HL-60 (cell line): ENCODE results near the gene KSR2.

ENCODE experiments used
- DNase-seq, 2 experiments: peaks; one replicate each; pipeline ENCODE4 v3.0.0-alpha.2; 2010 to 2020; ENCODE audit warnings: low read depth in 1 of 2, low spot score in 1 of 2
- H3K27ac ChIP-seq: fragments of 250-450 bp; sonication (Bioruptor Pico); replicated peaks from 2 replicates; pipeline ENCODE4 v1.5.1; 2020; ENCODE audit warnings: mild to moderate bottlenecking, moderate library complexity
- H3K27me3 ChIP-seq: fragments of 250-450 bp; sonication (Bioruptor Pico); 2 replicates; pipeline ENCODE4 v1.5.1; 2021; ENCODE audit warnings: mild to moderate bottlenecking, moderate library complexity; ENCODE audit not compliant: insufficient read depth, poor library complexity, severe bottlenecking
- H3K4me3 ChIP-seq: replicated peaks from 2 replicates; pipeline ENCODE4 v1.5.1; 2011; ENCODE audit warnings: mild to moderate bottlenecking, control low read depth, low read length; ENCODE audit not compliant: insufficient read depth
- GABPA ChIP-seq: IDR thresholded peaks from 2 replicates; pipeline ENCODE4 v1.6.1; 2012; ENCODE audit warnings: low read depth
- POLR2AphosphoS5 ChIP-seq: IDR thresholded peaks from 2 replicates; pipeline ENCODE4 v1.6.1; 2012; ENCODE audit warnings: low read depth
- SPI1 ChIP-seq: IDR thresholded peaks from 2 replicates; pipeline ENCODE4 v1.6.1; 2012; ENCODE audit warnings: low read depth, mild to moderate bottlenecking, borderline replicate concordance
- TF ChIP-seq, protein P1 (sequence below): IDR thresholded peaks from 2 replicates; pipeline ENCODE4 v1.6.1; 2012; ENCODE audit warnings: low read depth; ENCODE audit not compliant: insufficient replicate concordance
- TF ChIP-seq, protein P2 (sequence below): IDR thresholded peaks from one replicate; pipeline ENCODE4 v1.5.1; 2011; ENCODE audit warnings: low read length, control low read depth, inconsistent platforms; ENCODE audit not compliant: insufficient read depth

The KSR2 gene

DNA sequence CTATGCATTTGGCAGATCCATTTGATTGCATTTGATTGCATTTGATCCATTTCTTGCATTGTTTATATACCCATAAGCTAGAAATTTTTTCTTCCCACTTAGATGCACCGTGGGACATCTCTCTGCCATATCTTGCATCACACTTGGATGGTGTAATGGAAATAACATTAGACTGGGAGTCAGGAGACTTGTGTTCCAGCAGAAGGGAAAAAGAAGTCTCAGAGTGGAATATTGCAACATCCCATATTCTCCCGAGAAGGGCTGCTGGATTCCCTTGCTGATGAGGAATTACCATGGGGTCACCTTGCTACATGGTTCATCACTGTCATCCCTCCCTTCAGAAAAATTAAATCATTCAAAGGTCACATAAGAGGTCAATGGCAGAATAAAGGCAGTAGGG, 78.1 kb downstream of the KSR2 start:
- Histone ChIP-seq H3K4me3 (no peak overlapping the region), H3K27me3 (no peaks in the 10 kb centered on the region), H3K27ac (no peak overlapping the region)
- DNase-seq, result no peak
- TF ChIP-seq, protein P1, sequence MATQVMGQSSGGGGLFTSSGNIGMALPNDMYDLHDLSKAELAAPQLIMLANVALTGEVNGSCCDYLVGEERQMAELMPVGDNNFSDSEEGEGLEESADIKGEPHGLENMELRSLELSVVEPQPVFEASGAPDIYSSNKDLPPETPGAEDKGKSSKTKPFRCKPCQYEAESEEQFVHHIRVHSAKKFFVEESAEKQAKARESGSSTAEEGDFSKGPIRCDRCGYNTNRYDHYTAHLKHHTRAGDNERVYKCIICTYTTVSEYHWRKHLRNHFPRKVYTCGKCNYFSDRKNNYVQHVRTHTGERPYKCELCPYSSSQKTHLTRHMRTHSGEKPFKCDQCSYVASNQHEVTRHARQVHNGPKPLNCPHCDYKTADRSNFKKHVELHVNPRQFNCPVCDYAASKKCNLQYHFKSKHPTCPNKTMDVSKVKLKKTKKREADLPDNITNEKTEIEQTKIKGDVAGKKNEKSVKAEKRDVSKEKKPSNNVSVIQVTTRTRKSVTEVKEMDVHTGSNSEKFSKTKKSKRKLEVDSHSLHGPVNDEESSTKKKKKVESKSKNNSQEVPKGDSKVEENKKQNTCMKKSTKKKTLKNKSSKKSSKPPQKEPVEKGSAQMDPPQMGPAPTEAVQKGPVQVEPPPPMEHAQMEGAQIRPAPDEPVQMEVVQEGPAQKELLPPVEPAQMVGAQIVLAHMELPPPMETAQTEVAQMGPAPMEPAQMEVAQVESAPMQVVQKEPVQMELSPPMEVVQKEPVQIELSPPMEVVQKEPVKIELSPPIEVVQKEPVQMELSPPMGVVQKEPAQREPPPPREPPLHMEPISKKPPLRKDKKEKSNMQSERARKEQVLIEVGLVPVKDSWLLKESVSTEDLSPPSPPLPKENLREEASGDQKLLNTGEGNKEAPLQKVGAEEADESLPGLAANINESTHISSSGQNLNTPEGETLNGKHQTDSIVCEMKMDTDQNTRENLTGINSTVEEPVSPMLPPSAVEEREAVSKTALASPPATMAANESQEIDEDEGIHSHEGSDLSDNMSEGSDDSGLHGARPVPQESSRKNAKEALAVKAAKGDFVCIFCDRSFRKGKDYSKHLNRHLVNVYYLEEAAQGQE, result no peak
- TF ChIP-seq SPI1, result no peak
- no peak for TF ChIP-seq GABPA
- TF ChIP-seq POLR2AphosphoS5, result no peak

DNA sequence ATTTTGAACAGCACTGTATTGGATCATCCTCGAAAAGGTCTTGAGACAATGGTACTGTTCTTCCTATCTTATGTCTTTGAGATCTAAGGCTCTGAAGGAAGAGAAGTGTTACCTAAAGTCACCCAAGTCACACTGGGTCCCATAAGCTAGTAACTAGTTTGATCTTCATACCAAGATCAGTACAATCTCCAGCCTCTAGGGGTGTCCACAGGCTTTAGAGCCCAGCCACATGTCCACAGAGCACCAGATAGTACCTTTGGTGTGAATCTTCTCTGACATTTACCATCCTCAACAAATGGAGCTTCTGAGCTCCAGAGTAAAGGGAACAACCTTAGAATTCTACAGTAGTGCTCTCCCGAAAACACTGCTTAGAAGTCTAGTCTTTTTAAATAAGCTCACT, 78.7 kb downstream of the KSR2 start:
- TF ChIP-seq POLR2AphosphoS5 (no peak), SPI1 (no peak), GABPA (no peak)
- TF ChIP-seq, protein P1, result no peak
- TF ChIP-seq, protein P2, sequence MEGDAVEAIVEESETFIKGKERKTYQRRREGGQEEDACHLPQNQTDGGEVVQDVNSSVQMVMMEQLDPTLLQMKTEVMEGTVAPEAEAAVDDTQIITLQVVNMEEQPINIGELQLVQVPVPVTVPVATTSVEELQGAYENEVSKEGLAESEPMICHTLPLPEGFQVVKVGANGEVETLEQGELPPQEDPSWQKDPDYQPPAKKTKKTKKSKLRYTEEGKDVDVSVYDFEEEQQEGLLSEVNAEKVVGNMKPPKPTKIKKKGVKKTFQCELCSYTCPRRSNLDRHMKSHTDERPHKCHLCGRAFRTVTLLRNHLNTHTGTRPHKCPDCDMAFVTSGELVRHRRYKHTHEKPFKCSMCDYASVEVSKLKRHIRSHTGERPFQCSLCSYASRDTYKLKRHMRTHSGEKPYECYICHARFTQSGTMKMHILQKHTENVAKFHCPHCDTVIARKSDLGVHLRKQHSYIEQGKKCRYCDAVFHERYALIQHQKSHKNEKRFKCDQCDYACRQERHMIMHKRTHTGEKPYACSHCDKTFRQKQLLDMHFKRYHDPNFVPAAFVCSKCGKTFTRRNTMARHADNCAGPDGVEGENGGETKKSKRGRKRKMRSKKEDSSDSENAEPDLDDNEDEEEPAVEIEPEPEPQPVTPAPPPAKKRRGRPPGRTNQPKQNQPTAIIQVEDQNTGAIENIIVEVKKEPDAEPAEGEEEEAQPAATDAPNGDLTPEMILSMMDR, result no peak
- no peak for DNase-seq
- H3K27ac ChIP-seq, result no peak overlapping the region
- H3K27me3 ChIP-seq, result no peaks in the 10 kb centered on the region
- no peak overlapping the region for H3K4me3 ChIP-seq

DNA sequence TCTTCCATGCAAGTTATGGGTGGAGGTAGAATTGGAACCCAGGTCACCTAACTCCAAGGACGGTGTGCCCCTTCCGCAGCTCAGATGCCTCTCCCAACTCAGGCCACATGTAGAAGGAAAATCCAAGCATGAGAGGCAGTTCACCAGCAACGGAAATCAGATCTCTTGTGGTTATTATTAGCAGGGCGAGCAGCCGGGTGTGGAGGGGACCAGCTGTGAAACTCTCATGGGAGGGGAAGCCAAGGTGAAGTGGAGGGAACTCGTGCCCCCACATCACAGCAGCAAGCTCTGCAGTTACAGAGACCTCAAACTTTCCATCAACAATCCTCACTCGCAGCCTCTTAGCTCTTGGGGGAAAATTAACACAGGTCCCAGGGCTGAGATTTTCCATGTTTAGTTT, 79.7 kb downstream of the KSR2 start:
- Histone ChIP-seq H3K27ac (no peak overlapping the region), H3K27me3 (no peaks in the 10 kb centered on the region), H3K4me3 (no peak overlapping the region)
- TF ChIP-seq, protein P2, result no peak
- no peak for TF ChIP-seq SPI1
- TF ChIP-seq POLR2AphosphoS5, result no peak
- TF ChIP-seq GABPA, result no peak
- TF ChIP-seq, protein P1, result no peak
- no peak for DNase-seq

DNA sequence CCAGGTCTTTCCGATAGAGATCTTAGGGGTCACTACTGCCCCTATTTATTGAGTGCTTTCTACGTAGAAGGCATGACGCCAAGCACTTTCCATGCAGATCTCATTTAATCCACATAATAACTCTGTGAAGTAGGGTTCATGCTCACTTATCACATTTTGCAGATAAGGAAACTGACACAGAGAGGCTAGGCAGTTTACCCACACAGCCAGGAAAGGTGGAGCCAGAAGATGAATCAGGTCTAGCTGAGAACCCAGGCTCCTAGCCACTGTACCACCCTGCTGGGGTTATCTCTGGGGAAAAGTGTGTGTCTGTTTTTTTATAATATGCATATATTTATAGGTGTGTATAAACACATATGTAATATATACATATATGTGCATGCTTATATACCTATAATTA, 83.6 kb downstream of the KSR2 start:
- TF ChIP-seq SPI1 (no peak), GABPA (no peak), POLR2AphosphoS5 (no peak)
- TF ChIP-seq, protein P2, result no peak
- TF ChIP-seq, protein P1, result no peak
- no peak for DNase-seq
- Histone ChIP-seq H3K4me3 (no peak overlapping the region), H3K27me3 (no peaks in the 10 kb centered on the region), H3K27ac (no peak overlapping the region)
